ENCODE measurements around the gene CA5A.

Gene CA5A

GRCh38 chr16:87850009-87851006, 86.0 kb downstream of the CA5A start:
- Histone ChIP-seq H3K9ac (ENCODE audit: low read length) (no peak overlapping the region), H3K4me3 (ENCODE audit: low read length) (no peak overlapping the region), H3K36me3 (ENCODE audit: control insufficient read depth, insufficient read depth, low read length) (no peaks in the 10 kb centered on the region), H3K9me3 (ENCODE audit: control insufficient read depth, low read length) (no peaks in the 10 kb centered on the region), H3K27me3 (ENCODE audit: control insufficient read depth, insufficient read depth, low read length) (peaks cover 12% of the 10 kb centered on the region), H3K4me1 (ENCODE audit: control insufficient read depth, insufficient read depth, low read length) (peaks cover 75% of the 10 kb centered on the region)

- no peaks in the 10 kb centered on the region for H3K9me3 ChIP-seq (ENCODE audit: control insufficient read depth, low read length)
- no peak overlapping the region for H3K4me3 ChIP-seq (ENCODE audit: low read length)
- no peaks in the 10 kb centered on the region for H3K36me3 ChIP-seq (ENCODE audit: control insufficient read depth, insufficient read depth, low read length)
- H3K4me1 ChIP-seq (ENCODE audit: control insufficient read depth, insufficient read depth, low read length): peaks cover 69% of the 10 kb centered on the region
- H3K9ac ChIP-seq (ENCODE audit: low read length): no peak overlapping the region
- H3K27me3 ChIP-seq (ENCODE audit: control insufficient read depth, insufficient read depth, low read length): peaks cover 12% of the 10 kb centered on the region
Measured at GRCh38 chr16:87849419-87850008, 86.8 kb downstream of the CA5A start.

- Histone ChIP-seq H3K9me3 (ENCODE audit: control insufficient read depth, low read length) (no peaks in the 10 kb centered on the region), H3K9ac (ENCODE audit: low read length) (peak overlapping the region; percentile 23), H3K36me3 (ENCODE audit: control insufficient read depth, insufficient read depth, low read length) (no peaks in the 10 kb centered on the region), H3K4me1 (ENCODE audit: control insufficient read depth, insufficient read depth, low read length) (peaks cover 63% of the 10 kb centered on the region), H3K4me3 (ENCODE audit: low read length) (no peak overlapping the region), H3K27me3 (ENCODE audit: control insufficient read depth, insufficient read depth, low read length) (peaks cover 12% of the 10 kb centered on the region)
Measured at GRCh38 chr16:87848676-87849345, 87.5 kb downstream of the CA5A start.

DNA sequence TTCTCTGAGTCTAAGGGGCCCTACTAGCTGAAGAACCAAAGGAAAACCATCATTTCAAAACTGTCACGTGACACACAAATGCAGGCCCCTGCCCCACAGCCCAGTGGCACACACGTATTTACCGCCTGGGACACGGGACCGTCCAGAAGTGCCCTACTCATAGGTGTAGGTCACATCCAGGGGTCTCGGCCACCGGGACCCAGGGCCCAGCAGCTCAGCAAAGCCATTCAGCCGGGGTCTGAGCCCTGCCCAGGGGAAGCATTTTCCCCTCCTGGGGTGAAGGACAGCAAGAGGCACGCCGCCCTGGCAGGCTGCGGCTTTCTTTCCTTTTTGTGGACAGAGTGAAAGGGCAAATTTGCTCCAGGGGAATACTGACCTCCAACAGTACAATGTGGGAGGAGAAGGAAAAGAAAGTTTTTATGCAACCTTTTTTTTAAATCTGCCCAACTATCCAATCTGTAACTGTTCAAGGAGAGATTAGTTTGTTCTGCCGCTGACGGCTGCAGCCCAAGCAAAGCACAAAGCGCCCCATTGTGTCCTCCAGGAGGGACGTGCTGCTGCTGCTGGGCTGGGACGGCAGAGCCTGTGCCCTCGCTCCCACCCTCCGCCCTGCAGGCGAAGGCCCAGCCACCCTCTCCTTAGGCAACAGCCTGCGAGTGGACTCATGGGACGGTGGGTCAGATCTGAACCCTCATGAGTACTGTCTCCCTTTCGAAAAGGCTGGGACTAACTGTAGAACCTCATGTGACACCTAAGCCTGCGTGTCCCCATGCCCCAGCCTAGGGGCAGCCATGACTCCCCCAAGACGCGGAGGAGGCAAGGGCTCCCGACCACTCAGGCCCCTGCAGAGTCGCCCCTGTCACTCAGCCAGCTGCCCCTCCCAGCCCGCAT, 88.3 kb downstream of the CA5A start:
- peaks cover 8% of the 10 kb centered on the region for H3K27me3 ChIP-seq (ENCODE audit: control insufficient read depth, insufficient read depth, low read length)
- H3K9ac ChIP-seq (ENCODE audit: low read length): peak overlapping the region; percentile 23
- H3K9me3 ChIP-seq (ENCODE audit: control insufficient read depth, low read length): no peaks in the 10 kb centered on the region
- H3K4me1 ChIP-seq (ENCODE audit: control insufficient read depth, insufficient read depth, low read length): peaks cover 55% of the 10 kb centered on the region
- H3K36me3 ChIP-seq (ENCODE audit: control insufficient read depth, insufficient read depth, low read length): no peaks in the 10 kb centered on the region
- H3K4me3 ChIP-seq (ENCODE audit: low read length): no peak overlapping the region

DNA sequence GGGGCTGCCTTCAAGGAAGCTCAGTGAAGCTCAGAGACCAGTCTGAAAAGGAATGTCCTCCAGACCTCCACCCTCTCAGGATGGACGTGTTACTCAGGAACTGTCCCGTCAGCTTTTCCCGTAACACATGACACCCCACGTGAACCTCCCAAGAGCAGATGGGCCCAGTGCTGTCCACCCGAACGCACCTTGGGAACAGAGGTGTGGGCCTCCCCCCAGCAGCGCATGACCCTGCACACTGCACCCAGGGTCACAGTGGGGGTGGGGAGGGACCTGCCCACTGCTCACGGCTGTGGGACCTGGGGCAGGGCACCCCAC, 88.9 kb downstream of the CA5A start:
- Histone ChIP-seq H3K9me3 (ENCODE audit: control insufficient read depth, low read length) (no peaks in the 10 kb centered on the region), H3K4me3 (ENCODE audit: low read length) (no peak overlapping the region), H3K27me3 (ENCODE audit: control insufficient read depth, insufficient read depth, low read length) (peaks cover 4% of the 10 kb centered on the region), H3K36me3 (ENCODE audit: control insufficient read depth, insufficient read depth, low read length) (no peaks in the 10 kb centered on the region), H3K4me1 (ENCODE audit: control insufficient read depth, insufficient read depth, low read length) (peaks cover 50% of the 10 kb centered on the region), H3K9ac (ENCODE audit: low read length) (peak overlapping the region; percentile 23)

GRCh38 chr16:87846705-87847466, 89.4 kb downstream of the CA5A start:
- Histone ChIP-seq H3K4me1 (ENCODE audit: control insufficient read depth, insufficient read depth, low read length) (peaks cover 50% of the 10 kb centered on the region), H3K36me3 (ENCODE audit: control insufficient read depth, insufficient read depth, low read length) (no peaks in the 10 kb centered on the region), H3K4me3 (ENCODE audit: low read length) (no peak overlapping the region), H3K9me3 (ENCODE audit: control insufficient read depth, low read length) (no peaks in the 10 kb centered on the region), H3K27me3 (ENCODE audit: control insufficient read depth, insufficient read depth, low read length) (peaks cover 4% of the 10 kb centered on the region), H3K9ac (ENCODE audit: low read length) (no peak overlapping the region)

GRCh38 chr16:87845807-87846619, 90.3 kb downstream of the CA5A start:
- H3K4me3 ChIP-seq (ENCODE audit: low read length): no peak overlapping the region
- peaks cover 4% of the 10 kb centered on the region for H3K27me3 ChIP-seq (ENCODE audit: control insufficient read depth, insufficient read depth, low read length)
- H3K4me1 ChIP-seq (ENCODE audit: control insufficient read depth, insufficient read depth, low read length): peaks cover 50% of the 10 kb centered on the region
- H3K9ac ChIP-seq (ENCODE audit: low read length): no peak overlapping the region
- H3K36me3 ChIP-seq (ENCODE audit: control insufficient read depth, insufficient read depth, low read length): no peaks in the 10 kb centered on the region
- H3K9me3 ChIP-seq (ENCODE audit: control insufficient read depth, low read length): no peaks in the 10 kb centered on the region

DNA sequence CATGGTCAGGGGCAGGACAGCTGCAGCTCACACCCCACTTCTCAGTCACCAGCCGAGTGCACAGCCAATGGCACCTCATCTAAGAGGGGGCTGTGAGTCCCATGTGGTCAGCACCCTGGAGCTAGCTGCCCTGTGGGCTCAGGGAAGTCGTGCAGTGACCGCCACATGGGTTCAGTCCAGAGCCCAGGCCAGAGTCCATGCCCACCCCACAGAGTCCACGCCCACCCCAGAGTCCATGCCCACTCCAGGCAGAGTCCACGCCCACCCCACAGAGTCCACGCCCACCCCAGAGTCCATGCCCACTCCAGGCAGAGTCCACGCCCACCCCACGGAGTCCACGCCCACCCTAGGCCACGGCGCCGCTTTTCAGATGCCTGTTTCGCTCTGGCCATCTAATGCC, 91.1 kb downstream of the CA5A start:
- no peaks in the 10 kb centered on the region for H3K9me3 ChIP-seq (ENCODE audit: control insufficient read depth, low read length)

GRCh38 chr16:87844809-87845208, 91.5 kb downstream of the CA5A start:
- Histone ChIP-seq H3K4me1 (ENCODE audit: control insufficient read depth, insufficient read depth, low read length) (peaks cover 41% of the 10 kb centered on the region), H3K9me3 (ENCODE audit: control insufficient read depth, low read length) (no peaks in the 10 kb centered on the region), H3K9ac (ENCODE audit: low read length) (no peak overlapping the region), H3K36me3 (ENCODE audit: control insufficient read depth, insufficient read depth, low read length) (no peaks in the 10 kb centered on the region), H3K4me3 (ENCODE audit: low read length) (no peak overlapping the region), H3K27me3 (ENCODE audit: control insufficient read depth, insufficient read depth, low read length) (no peaks in the 10 kb centered on the region)

More for the DNA sequence above, 91.1 kb downstream of the CA5A start:
- Histone ChIP-seq H3K4me1 (ENCODE audit: control insufficient read depth, insufficient read depth, low read length) (peaks cover 45% of the 10 kb centered on the region), H3K36me3 (ENCODE audit: control insufficient read depth, insufficient read depth, low read length) (no peaks in the 10 kb centered on the region), H3K9ac (ENCODE audit: low read length) (no peak overlapping the region), H3K4me3 (ENCODE audit: low read length) (no peak overlapping the region), H3K27me3 (ENCODE audit: control insufficient read depth, insufficient read depth, low read length) (no peaks in the 10 kb centered on the region)

GRCh38 chr16:87844120-87844733, 92.1 kb downstream of the CA5A start:
- Histone ChIP-seq H3K4me3 (ENCODE audit: low read length) (no peak overlapping the region), H3K36me3 (ENCODE audit: control insufficient read depth, insufficient read depth, low read length) (no peaks in the 10 kb centered on the region), H3K9me3 (ENCODE audit: control insufficient read depth, low read length) (no peaks in the 10 kb centered on the region), H3K4me1 (ENCODE audit: control insufficient read depth, insufficient read depth, low read length) (peaks cover 41% of the 10 kb centered on the region), H3K27me3 (ENCODE audit: control insufficient read depth, insufficient read depth, low read length) (no peaks in the 10 kb centered on the region), H3K9ac (ENCODE audit: low read length) (no peak overlapping the region)

All from mucosa of stomach (tissue), 1 donor.